ENCODE results near the gene HYCC2.

- TF ChIP-seq, protein P1, sequence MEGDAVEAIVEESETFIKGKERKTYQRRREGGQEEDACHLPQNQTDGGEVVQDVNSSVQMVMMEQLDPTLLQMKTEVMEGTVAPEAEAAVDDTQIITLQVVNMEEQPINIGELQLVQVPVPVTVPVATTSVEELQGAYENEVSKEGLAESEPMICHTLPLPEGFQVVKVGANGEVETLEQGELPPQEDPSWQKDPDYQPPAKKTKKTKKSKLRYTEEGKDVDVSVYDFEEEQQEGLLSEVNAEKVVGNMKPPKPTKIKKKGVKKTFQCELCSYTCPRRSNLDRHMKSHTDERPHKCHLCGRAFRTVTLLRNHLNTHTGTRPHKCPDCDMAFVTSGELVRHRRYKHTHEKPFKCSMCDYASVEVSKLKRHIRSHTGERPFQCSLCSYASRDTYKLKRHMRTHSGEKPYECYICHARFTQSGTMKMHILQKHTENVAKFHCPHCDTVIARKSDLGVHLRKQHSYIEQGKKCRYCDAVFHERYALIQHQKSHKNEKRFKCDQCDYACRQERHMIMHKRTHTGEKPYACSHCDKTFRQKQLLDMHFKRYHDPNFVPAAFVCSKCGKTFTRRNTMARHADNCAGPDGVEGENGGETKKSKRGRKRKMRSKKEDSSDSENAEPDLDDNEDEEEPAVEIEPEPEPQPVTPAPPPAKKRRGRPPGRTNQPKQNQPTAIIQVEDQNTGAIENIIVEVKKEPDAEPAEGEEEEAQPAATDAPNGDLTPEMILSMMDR (tag by site-specific recombination; IDR thresholded peaks at IDR 0.05) = no peak
- TF ChIP-seq ZBTB48 (tag by site-specific recombination; IDR thresholded peaks at IDR 0.05) (no peak), ZNF571 (tag by site-specific recombination; IDR thresholded peaks at IDR 0.05) (no peak), ZNF175 (tag by site-specific recombination; IDR thresholded peaks at IDR 0.05) (no peak), ZNF529 (tag by site-specific recombination; IDR thresholded peaks at IDR 0.05; ENCODE audit: insufficient replicate concordance) (no peak), KLF7 (tag by site-specific recombination; IDR thresholded peaks at IDR 0.05; ENCODE audit: borderline replicate concordance) (no peak), ZNF335 (tag by site-specific recombination; conservative IDR thresholded peaks at IDR 0.05) (no peak), ZNF791 (tag by site-specific recombination; IDR thresholded peaks at IDR 0.05) (no peak), SETDB1 (IDR thresholded peaks at IDR 0.05; ENCODE audit: insufficient read length, low read length) (no peak)
- TF ChIP-seq, protein P2, sequence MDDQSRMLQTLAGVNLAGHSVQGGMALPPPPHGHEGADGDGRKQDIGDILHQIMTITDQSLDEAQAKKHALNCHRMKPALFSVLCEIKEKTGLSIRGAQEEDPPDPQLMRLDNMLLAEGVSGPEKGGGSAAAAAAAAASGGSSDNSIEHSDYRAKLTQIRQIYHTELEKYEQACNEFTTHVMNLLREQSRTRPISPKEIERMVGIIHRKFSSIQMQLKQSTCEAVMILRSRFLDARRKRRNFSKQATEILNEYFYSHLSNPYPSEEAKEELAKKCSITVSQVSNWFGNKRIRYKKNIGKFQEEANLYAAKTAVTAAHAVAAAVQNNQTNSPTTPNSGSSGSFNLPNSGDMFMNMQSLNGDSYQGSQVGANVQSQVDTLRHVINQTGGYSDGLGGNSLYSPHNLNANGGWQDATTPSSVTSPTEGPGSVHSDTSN (CRISPR knock-in tag; IDR thresholded peaks at IDR 0.05) = no peak
Observed at GRCh38 chr2:201059961-201060755, 11.3 kb downstream of the HYCC2 start.
